Omental fat pad (tissue), 4 donors: ENCODE data around the gene ZNF490. TPM values are rescaled to one million over a fixed set of nuclear protein-coding genes. Genes with fewer than 3 reads are reported as not detected.

Experiments
- ATAC-seq: fragments of 150-250 bp; one replicate; pipeline ENCODE4 v1.9.1; 2016; ENCODE audit warnings: mild to moderate bottlenecking, moderate library complexity; ENCODE audit not compliant: low FRiP score
- DNase-seq: peaks from one replicate; pipeline ENCODE4 v3.0.0-alpha.2; 2019; ENCODE audit warnings: low spot score
- total RNA-seq, 4 donors: library from RNA; depleted of rRNA; stranded (reverse); fragments of >200 nt; gene quantifications; one replicate each; pipeline ENCODE4 v1.1.0, GENCODE V29; 2016
- TF ChIP-seq, protein P1 (sequence below), 3 donors: fragments of 450-650 bp; IDR thresholded peaks; one replicate each; pipeline ENCODE4 v1.5.1; 2016 to 2017; ENCODE audit warnings: antibody characterized with exemption in 3 of 3, mild to moderate bottlenecking in 3 of 3, moderate library complexity in 2 of 3

ZNF490 gene
- total RNA-seq, result 1 to 10 TPM; 3.6 to 6.3 (median 4.7) TPM

GRCh38 chr19:12610540-12611360 is at the start of gene ZNF490, which contains the start of gene ZNF791:
TSS of gene ZNF490 (minus strand) at chr19:12610813. CDS start at chr19:12610680, 133 bp downstream.
TSS of gene ZNF791 (plus strand) at chr19:12610920. CDS start at chr19:12611080, 160 bp downstream.
- TF ChIP-seq, protein P1, sequence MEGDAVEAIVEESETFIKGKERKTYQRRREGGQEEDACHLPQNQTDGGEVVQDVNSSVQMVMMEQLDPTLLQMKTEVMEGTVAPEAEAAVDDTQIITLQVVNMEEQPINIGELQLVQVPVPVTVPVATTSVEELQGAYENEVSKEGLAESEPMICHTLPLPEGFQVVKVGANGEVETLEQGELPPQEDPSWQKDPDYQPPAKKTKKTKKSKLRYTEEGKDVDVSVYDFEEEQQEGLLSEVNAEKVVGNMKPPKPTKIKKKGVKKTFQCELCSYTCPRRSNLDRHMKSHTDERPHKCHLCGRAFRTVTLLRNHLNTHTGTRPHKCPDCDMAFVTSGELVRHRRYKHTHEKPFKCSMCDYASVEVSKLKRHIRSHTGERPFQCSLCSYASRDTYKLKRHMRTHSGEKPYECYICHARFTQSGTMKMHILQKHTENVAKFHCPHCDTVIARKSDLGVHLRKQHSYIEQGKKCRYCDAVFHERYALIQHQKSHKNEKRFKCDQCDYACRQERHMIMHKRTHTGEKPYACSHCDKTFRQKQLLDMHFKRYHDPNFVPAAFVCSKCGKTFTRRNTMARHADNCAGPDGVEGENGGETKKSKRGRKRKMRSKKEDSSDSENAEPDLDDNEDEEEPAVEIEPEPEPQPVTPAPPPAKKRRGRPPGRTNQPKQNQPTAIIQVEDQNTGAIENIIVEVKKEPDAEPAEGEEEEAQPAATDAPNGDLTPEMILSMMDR (IDR thresholded peaks at IDR 0.05), result no peak
- ATAC-seq, result peak; percentile 98
- peak; percentile 97 for DNase-seq

- ATAC-seq (no peak), DNase-seq (no peak)
- TF ChIP-seq, protein P1 (IDR thresholded peaks at IDR 0.05), result no peak
These were observed 47.4 kb upstream of the ZNF490 start for GRCh38 chr19:12657966-12658365.

GRCh38 chr19:12656899-12657571 is 46.4 kb upstream of the ZNF490 start:
- no peak for ATAC-seq

DNA sequence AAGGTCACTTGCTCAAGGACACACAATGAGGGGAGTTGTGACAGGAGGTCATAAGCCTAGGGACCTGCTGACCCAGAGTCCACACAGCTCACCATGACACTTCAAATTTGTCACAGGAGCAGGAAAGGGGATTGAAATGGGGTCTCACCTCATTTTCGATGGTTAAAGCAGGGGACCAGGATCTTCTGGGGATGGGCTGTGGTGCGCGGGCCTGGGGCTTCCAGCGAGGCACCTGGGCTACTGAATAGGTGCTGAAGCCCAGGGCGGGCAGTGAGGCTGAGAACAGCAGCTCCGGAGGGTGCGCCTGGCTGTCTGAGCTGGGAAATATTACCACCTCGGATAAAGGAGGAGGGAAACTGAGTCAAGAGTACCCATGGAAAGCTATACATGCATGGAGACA is 44.9 kb upstream of the ZNF490 start:
- no peak for ATAC-seq
- TF ChIP-seq, protein P1 (IDR thresholded peaks at IDR 0.05), result no peak
- no peak for DNase-seq

More at GRCh38 chr19:12656899-12657571, 46.4 kb upstream of the ZNF490 start:
- TF ChIP-seq, protein P1 (IDR thresholded peaks at IDR 0.05), result no peak
- no peak for DNase-seq

DNA sequence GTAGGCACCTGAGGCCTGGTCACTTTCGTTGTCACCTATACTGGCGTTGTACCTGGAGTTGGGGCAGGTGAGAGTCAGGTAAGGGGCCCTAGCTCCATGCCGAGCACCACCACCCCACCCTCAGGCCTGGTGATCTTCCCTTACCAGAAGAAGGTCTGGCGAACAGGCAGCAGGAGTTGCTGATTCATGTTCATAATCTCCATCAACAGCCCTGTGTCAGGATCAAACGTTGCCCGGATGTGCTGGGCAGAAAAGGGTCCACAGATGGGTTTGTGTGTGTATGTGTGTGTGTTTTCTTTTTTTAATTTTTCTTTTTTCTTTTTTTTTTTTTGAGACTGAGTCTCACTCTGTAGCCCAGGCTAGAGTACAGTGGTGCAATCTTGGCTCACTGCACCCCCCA is 41.6 kb upstream of the ZNF490 start:
- TF ChIP-seq, protein P1 (IDR thresholded peaks at IDR 0.05), result no peak
- ATAC-seq, result no peak

DNA sequence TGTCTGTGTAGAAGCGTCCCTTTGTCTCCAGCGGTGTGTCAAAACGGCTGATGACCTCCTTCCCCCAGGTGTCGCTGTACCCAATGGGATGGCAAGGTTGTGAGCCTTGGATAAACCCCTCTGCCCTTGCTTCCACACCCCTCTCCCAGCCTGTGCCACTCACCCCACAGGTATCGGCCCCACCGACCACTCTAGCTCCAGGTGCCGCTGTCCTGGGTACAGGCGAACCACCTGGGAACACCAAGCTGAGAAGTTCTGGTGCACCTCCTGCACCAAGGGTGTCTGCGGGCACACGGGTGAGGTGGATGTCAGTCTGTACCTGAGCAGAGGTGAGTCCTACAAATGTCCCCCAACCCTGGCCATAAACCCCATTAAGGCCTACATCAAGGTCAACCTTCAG is 39.3 kb upstream of the ZNF490 start:
- TF ChIP-seq, protein P1 (IDR thresholded peaks at IDR 0.05), result no peak
- ATAC-seq, result no peak

More for the DNA sequence above, 41.6 kb upstream of the ZNF490 start:
- no peak for DNase-seq

More for the DNA sequence above, 39.3 kb upstream of the ZNF490 start:
- no peak for DNase-seq
